ENCODE measurements around the gene THAP7. TPM values are rescaled to one million over a fixed set of nuclear protein-coding genes. Genes with fewer than 3 reads are reported as not detected.

THAP7 gene
- total and polyA plus RNA-seq, 9 of the 15 experiments (the other 6 are each of a cell fraction or from before 2014, with no cell fraction given), result 7.9 to 263 (median 84.1) TPM

GRCh38 chr22:21010426-21011113 lies 8.7 kb upstream of the THAP7 start:
- ChIA-PET POLR2A (interaction anchor here (0.7 to 13.9 kb wide), 6 partner anchors 10 to 255 kb away, joined by 3 to 333 read pairs (median 4); partner anchors contain the start of gene THAP7), CTCF (ENCODE audit: low intra/inter-chr PET ratio) (no interaction called here)
- intact Hi-C loops (cut with micrococcal nuclease) (loop anchor here (5.0 kb wide), 1 partner anchor 37 kb away; the partner anchor contains the start of gene LRRC74B), in situ Hi-C loops (cut with MboI) (no loop called here)
- WGBS (ENCODE audit: insufficient coverage, low coverage, missing lambda C conversion rate), result 48% methylated on average over 3 of the region's 3 CpGs
- no TSS peak for BruUV-seq (replicated peaks)
- Histone ChIP-seq H3K9me1 (ENCODE audit: control insufficient read depth, insufficient read depth, low read length) (peaks cover 7% of the 10 kb centered on the region), H3K27me3 (ENCODE audit: control insufficient read depth in 2 of 2, insufficient read depth in 2 of 2, low read length in 2 of 2) (no peaks in the 10 kb centered on the region), H3K27ac (ENCODE audit: extremely low read depth, low read depth, low read length) (no peak overlapping the region), H3K9ac (ENCODE audit: insufficient read depth in 1 of 2, low read depth in 2 of 2, low read length in 2 of 2) (peak overlapping the region in 1 of 2 experiments; percentile 2; a peak in 2 of 4 replicates), H3K36me3 (ENCODE audit: control insufficient read depth, insufficient read depth, low read length) (peaks cover 10% of the 10 kb centered on the region; the same call in 1 of the 3 replicates), H3K79me2 (ENCODE audit: control insufficient read depth, insufficient read depth, low read length) (peaks cover 13% of the 10 kb centered on the region; the same call in 2 of the 3 replicates), H3K4me3 (no peak overlapping the region), H4K20me1 (replicated peaks; ENCODE audit: control insufficient read depth, insufficient read depth, low read length) (peaks cover 12% of the 10 kb centered on the region), H3K4me1 (replicated peaks in 1 of 2; ENCODE audit: control insufficient read depth in 2 of 2, insufficient read depth in 2 of 2, low read length in 2 of 2) (peaks cover 20 to 34% of the 10 kb centered on the region in 2 experiments), H3K9me3 (replicated peaks; ENCODE audit: control insufficient read depth, insufficient read depth, low read depth, low read length) (no peaks in the 10 kb centered on the region), H3K4me2 (ENCODE audit: insufficient read depth, low read length) (no peak overlapping the region), H2AFZ (ENCODE audit: low read depth, low read length) (no peak overlapping the region)
- TF ChIP-seq ZMIZ1 (IDR thresholded peaks at IDR 0.05; ENCODE audit: low read depth in 2 of 2, low read length in 2 of 2) (no peak), SIN3A (IDR thresholded peaks at IDR 0.05; ENCODE audit: borderline replicate concordance in 2 of 2, control insufficient read depth in 1 of 2, low read depth in 2 of 2, low read length in 2 of 2) (0 out of 4 replicates have a peak, but pooled peaks of 1 of the 2 experiments have one; percentile 17), ZFP36 (IDR thresholded peaks at IDR 0.05; ENCODE audit: low read depth, low read length, partially characterized antibody) (peak; percentile 70), ELF2 (CRISPR knock-in tag; IDR thresholded peaks at IDR 0.05) (no peak), ARID3B (CRISPR knock-in tag; IDR thresholded peaks at IDR 0.05; ENCODE audit: borderline replicate concordance) (no peak), SOX6 (IDR thresholded peaks at IDR 0.05) (no peak), ZNF121 (CRISPR knock-in tag; conservative IDR thresholded peaks at IDR 0.05) (no peak), ZBTB43 (CRISPR knock-in tag; IDR thresholded peaks at IDR 0.05) (no peak), NR2C1 (IDR thresholded peaks at IDR 0.05) (no peak), NR2C1 (tag; IDR thresholded peaks at IDR 0.05) (no peak), DNMT1 (IDR thresholded peaks at IDR 0.05) (no peak)
- FAIRE-seq (no peak), DNase-seq (ENCODE audit: extremely low read depth in 1 of 4, low spot score in 3 of 4) (no peak), ATAC-seq (no peak)
